ENCODE measurements around the gene LDB3.

DNA sequence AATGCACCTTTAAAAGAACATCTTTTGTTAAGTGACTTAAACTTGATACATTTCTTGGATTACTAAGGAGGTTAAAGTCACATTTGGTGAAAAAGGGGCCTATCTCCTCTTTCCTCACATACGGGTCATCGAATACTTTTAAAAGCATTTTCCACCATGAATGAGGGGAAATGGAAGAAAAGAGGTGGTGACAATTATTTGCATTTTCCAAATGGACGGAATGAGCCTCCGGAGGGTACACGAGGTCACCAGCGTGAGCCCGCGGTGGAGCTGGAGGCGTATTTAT is 87.1 kb downstream of the LDB3 start:
- no peak for TF ChIP-seq POLR2AphosphoS5 (IDR thresholded peaks at IDR 0.05)
- TF ChIP-seq CTCF (IDR thresholded peaks at IDR 0.05) = no peak
- TF ChIP-seq POLR2A (IDR thresholded peaks at IDR 0.05) = no peak
- no peak for TF ChIP-seq EP300 (IDR thresholded peaks at IDR 0.05)
